T-helper 1 cell treated with Interleukin-12 subunit alpha and Interleukin-12 subunit beta and Interleukin-4 antibody, amounts not matched to agents 30 ng/mL and 1 ng/mL, for 36 hours (primary cell): ENCODE results near the gene NT5M. TPM values are rescaled to one million over a fixed set of nuclear protein-coding genes. Genes with fewer than 3 reads are reported as not detected.

Experiments used
- intact Hi-C: fragments of 100-400 bp; cut with micrococcal nuclease; formaldehyde crosslinking; loops from one replicate; pipeline ENCODE4 v1.15.1; 2024
- total RNA-seq: library from RNA; stranded (reverse); gene quantifications from 2 replicates; pipeline ENCODE4 v1.2.3, GENCODE V29; 2022

NT5M gene
- total RNA-seq, 1 donor from 2014 or later = 3.5 TPM

GRCh38 chr17:17352836-17353624, 49.9 kb downstream of the NT5M start:
- intact Hi-C loops = no loop called here

GRCh38 chr17:17353625-17354484, 50.7 kb downstream of the NT5M start:
- intact Hi-C loops = no loop called here

GRCh38 chr17:17354560-17355349, 51.6 kb downstream of the NT5M start:
- intact Hi-C loops = loop anchor here (1.0 to 5.0 kb wide), 3 partner anchors 142 to 438 kb away; partner anchors contain the start of gene RASD1

GRCh38 chr17:17355426-17355825, 52.3 kb downstream of the NT5M start:
- intact Hi-C loops = loop anchor here (1.0 to 5.0 kb wide), 3 partner anchors 141 to 437 kb away; partner anchors contain the start of gene RASD1

GRCh38 chr17:17356149-17356930, 53.2 kb downstream of the NT5M start:
- intact Hi-C loops = loop anchor here (1.0 to 5.0 kb wide), 6 partner anchors 84 to 436 kb away; partner anchors contain the start of gene PEMT

GRCh38 chr17:17356931-17357270, 53.7 kb downstream of the NT5M start:
- intact Hi-C loops = loop anchor here (1.0 to 5.0 kb wide), 6 partner anchors 83 to 435 kb away; partner anchors contain the start of gene PEMT

- intact Hi-C loops = loop anchor here (5.0 kb wide), 1 partner anchor 434 kb away; no protein-coding TSS in a partner anchor
Observed at GRCh38 chr17:17358060-17358751, 55.0 kb downstream of the NT5M start.

- intact Hi-C loops = loop anchor here (5.0 kb wide), 1 partner anchor 433 kb away; no protein-coding TSS in a partner anchor
Observed at GRCh38 chr17:17358866-17359265, 55.7 kb downstream of the NT5M start.

GRCh38 chr17:17359271-17359670, 56.1 kb downstream of the NT5M start:
- intact Hi-C loops = loop anchor here (5.0 kb wide), 1 partner anchor 433 kb away; no protein-coding TSS in a partner anchor

GRCh38 chr17:17360087-17360730, 57.0 kb downstream of the NT5M start:
- intact Hi-C loops = no loop called here

- intact Hi-C loops = no loop called here
Observed at GRCh38 chr17:17361543-17361866, 58.3 kb downstream of the NT5M start.

- intact Hi-C loops = no loop called here
Observed at GRCh38 chr17:17361867-17362539, 58.8 kb downstream of the NT5M start.

- intact Hi-C loops = no loop called here
Observed at GRCh38 chr17:17362540-17362930, 59.4 kb downstream of the NT5M start.

- intact Hi-C loops = no loop called here
Observed at GRCh38 chr17:17363638-17364337, 60.6 kb downstream of the NT5M start.

- intact Hi-C loops = no loop called here
Observed at GRCh38 chr17:17364338-17364667, 61.1 kb downstream of the NT5M start.

- intact Hi-C loops = no loop called here
Observed at GRCh38 chr17:17365476-17366110, 62.4 kb downstream of the NT5M start.

GRCh38 chr17:17366235-17366634, 63.1 kb downstream of the NT5M start:
- intact Hi-C loops = no loop called here
